Prostate gland (tissue), 2 donors: ENCODE results near the gene DCP1B. TPM values are rescaled to one million over a fixed set of nuclear protein-coding genes. Genes with fewer than 3 reads are reported as not detected.
A peak's percentile ranks its signal among the peaks of the same experiment; 100 is the strongest.

Experiments used
- DNase-seq: peaks from one replicate; pipeline ENCODE4 v3.0.0-alpha.2; 2019; ENCODE audit warnings: low spot score
- H3K27ac ChIP-seq, 2 donors: fragments of 200-600 bp; sonication (generic); 2 replicates each; pipeline ENCODE4 v1.5.1; 2017 to 2019
- H3K27me3 ChIP-seq: fragments of 200-600 bp; sonication (generic); replicated peaks from 2 replicates; pipeline ENCODE4 v1.5.1; 2019; ENCODE audit not compliant: insufficient read depth
- H3K36me3 ChIP-seq, 2 donors: fragments of 200-600 bp; sonication (generic); 1 replicate in 1 of 2; 2 replicates in 1 of 2; pipeline versions ENCODE4 v1.5.1 to v1.8.1; 2017 to 2019
- H3K4me1 ChIP-seq: fragments of 200-600 bp; sonication (generic); replicated peaks from 2 replicates; pipeline ENCODE4 v1.5.1; 2019
- H3K4me3 ChIP-seq, 2 donors: fragments of 200-600 bp; sonication (generic); 2 replicates each; pipeline ENCODE4 v1.5.1; 2017 to 2019
- H3K9me3 ChIP-seq: fragments of 200-600 bp; sonication (generic); 2 replicates; pipeline ENCODE4 v1.5.1; 2017
- CTCF ChIP-seq, 4 experiments: fragments of 200-600 bp in 2 of 4; fragments of 450-650 bp in 2 of 4; sonication (generic) in 2 of 4; IDR thresholded peaks; 1 replicate in 3 of 4; 2 replicates in 1 of 4; pipeline ENCODE4 v1.5.1; 2016 to 2019; ENCODE audit warnings: antibody characterized with exemption in 4 of 4, mild to moderate bottlenecking in 2 of 4, moderate library complexity in 2 of 4
- POLR2A ChIP-seq: fragments of 450-650 bp; IDR thresholded peaks from one replicate; pipeline ENCODE4 v1.6.1; 2016; ENCODE audit warnings: antibody characterized with exemption, mild to moderate bottlenecking
- POLR2AphosphoS5 ChIP-seq: sonication (generic); formaldehyde crosslinking; IDR thresholded peaks from one replicate; pipeline ENCODE4 v1.6.1; 2017; ENCODE audit warnings: antibody characterized with exemption
- WGBS: methylation state at CpG from one replicate; pipeline ENCODE4 v1.1.5; 2018; 5-methylcytosine and 5-hydroxymethylcytosine counted together
- intact Hi-C: fragments of 100-400 bp; cut with DNase I; formaldehyde crosslinking; loops from one replicate; pipeline ENCODE4 v1.14.2; 2022
- total RNA-seq, 2 donors: library from RNA; depleted of rRNA; stranded (reverse); fragments of >200 nt; gene quantifications; one replicate each; pipeline ENCODE4 v1.1.0, GENCODE V29; 2016

Gene DCP1B
- total RNA-seq, 2 donors from 2014 or later: 20.1 to 31.9 TPM

GRCh38 chr12:1924996-1925683 lies 79.1 kb downstream of the DCP1B start:
- WGBS: 75% methylated on average over 7 of the region's 7 CpGs

GRCh38 chr12:1922985-1923384 lies 81.3 kb downstream of the DCP1B start:
- WGBS: 91% methylated on average over 12 of the region's 12 CpGs
- intact Hi-C loops: no loop called here
- Histone ChIP-seq H3K36me3 (no peaks in the 10 kb centered on the region), H3K4me3 (no peak overlapping the region), H3K27ac (no peak overlapping the region), H3K9me3 (no peaks in the 10 kb centered on the region), H3K4me1 (no peaks in the 10 kb centered on the region), H3K27me3 (no peaks in the 10 kb centered on the region)
- no peak for DNase-seq
- TF ChIP-seq POLR2AphosphoS5 (no peak), POLR2A (no peak), CTCF (IDR thresholded peaks at IDR 0.05) (no peak)

More at GRCh38 chr12:1924996-1925683, 79.1 kb downstream of the DCP1B start:
- no peak overlapping the region for H3K27ac ChIP-seq
- intact Hi-C loops: no loop called here
- H3K27me3 ChIP-seq: no peaks in the 10 kb centered on the region
- H3K4me1 ChIP-seq: no peaks in the 10 kb centered on the region
- TF ChIP-seq CTCF (IDR thresholded peaks at IDR 0.05) (no peak), POLR2AphosphoS5 (no peak), POLR2A (no peak)
- H3K36me3 ChIP-seq: no peaks in the 10 kb centered on the region
- H3K4me3 ChIP-seq: no peak overlapping the region
- H3K9me3 ChIP-seq: no peaks in the 10 kb centered on the region
- peak; percentile 3 for DNase-seq

GRCh38 chr12:1922075-1922709 lies 82.1 kb downstream of the DCP1B start:
- Histone ChIP-seq H3K9me3 (no peaks in the 10 kb centered on the region), H3K36me3 (no peaks in the 10 kb centered on the region), H3K4me1 (no peaks in the 10 kb centered on the region), H3K27ac (no peak overlapping the region), H3K4me3 (no peak overlapping the region), H3K27me3 (no peaks in the 10 kb centered on the region)
- no peak for TF ChIP-seq POLR2AphosphoS5
- no peak for TF ChIP-seq CTCF (IDR thresholded peaks at IDR 0.05)
- no peak for TF ChIP-seq POLR2A
- 71% methylated on average over 35 of the region's 40 CpGs for WGBS
- intact Hi-C loops: no loop called here
- no peak for DNase-seq

- H3K27ac ChIP-seq: no peak overlapping the region
- TF ChIP-seq CTCF (IDR thresholded peaks at IDR 0.05): no peak
- TF ChIP-seq POLR2A: no peak
- no peak for TF ChIP-seq POLR2AphosphoS5
- no peaks in the 10 kb centered on the region for H3K4me1 ChIP-seq
- WGBS: 83% methylated on average over 17 of the region's 17 CpGs
- no peaks in the 10 kb centered on the region for H3K36me3 ChIP-seq
- H3K27me3 ChIP-seq: no peaks in the 10 kb centered on the region
- H3K9me3 ChIP-seq: no peaks in the 10 kb centered on the region
- intact Hi-C loops: no loop called here
- DNase-seq: peak; percentile 3
- no peak overlapping the region for H3K4me3 ChIP-seq
These were observed 83.3 kb downstream of the DCP1B start for GRCh38 chr12:1920971-1921370.

- no peak for TF ChIP-seq POLR2A
- TF ChIP-seq CTCF (IDR thresholded peaks at IDR 0.05): no peak
- TF ChIP-seq POLR2AphosphoS5: no peak
- Histone ChIP-seq H3K4me1 (no peaks in the 10 kb centered on the region), H3K4me3 (no peak overlapping the region), H3K9me3 (no peaks in the 10 kb centered on the region), H3K27me3 (no peaks in the 10 kb centered on the region), H3K36me3 (no peaks in the 10 kb centered on the region), H3K27ac (no peak overlapping the region)
- 91% methylated on average over 13 of the region's 13 CpGs for WGBS
- intact Hi-C loops: no loop called here
- no peak for DNase-seq
These were observed 83.8 kb downstream of the DCP1B start for GRCh38 chr12:1920436-1920835.
